HepG2 (cell line): ENCODE measurements around the gene BCL2L2. TPM values are rescaled to one million over a fixed set of nuclear protein-coding genes. Genes with fewer than 3 reads are reported as not detected.
A peak's percentile ranks its signal among the peaks of the same experiment; 100 is the strongest.

ENCODE experiments used
- CHD2 ChIP-seq: IDR thresholded peaks from 2 replicates; pipeline ENCODE4 v1.6.1; 2011; ENCODE audit warnings: low read depth, low read length, improper control_type of control experiment
- DNMT1 ChIP-seq: sonication (generic); formaldehyde crosslinking; IDR thresholded peaks from 2 replicates; pipeline ENCODE4 v1.5.1; 2020; ENCODE audit warnings: mild to moderate bottlenecking, missing genetic modification reagents
- DPF2 ChIP-seq: sonication (generic); formaldehyde crosslinking; IDR thresholded peaks from 2 replicates; pipeline ENCODE4 v1.4.0; 2020; ENCODE audit warnings: mild to moderate bottlenecking, low read depth, missing genetic modification reagents, borderline replicate concordance
- HDAC2 ChIP-seq: sonication (generic); formaldehyde crosslinking; IDR thresholded peaks from 2 replicates; pipeline ENCODE4 v1.4.0; 2020; ENCODE audit warnings: missing genetic modification reagents
- MXI1 ChIP-seq: IDR thresholded peaks from 3 replicates; pipeline ENCODE4 v1.6.1; 2012; ENCODE audit warnings: low read depth, low read length, inconsistent platforms, borderline replicate concordance
- MZF1 ChIP-seq: sonication (generic); formaldehyde crosslinking; IDR thresholded peaks from 2 replicates; pipeline ENCODE4 v1.8.1; 2023; ENCODE audit warnings: mild to moderate bottlenecking, missing genetic modification reagents, borderline replicate concordance
- PHF8 ChIP-seq: sonication (generic); formaldehyde crosslinking; IDR thresholded peaks from 2 replicates; pipeline ENCODE4 v1.5.0; 2020; ENCODE audit warnings: missing genetic modification reagents
- RARG ChIP-seq: sonication (generic); formaldehyde crosslinking; IDR thresholded peaks from 2 replicates; pipeline ENCODE4 v1.4.0; 2020; ENCODE audit warnings: low read depth, mild to moderate bottlenecking, missing genetic modification reagents
- RFX5 ChIP-seq: IDR thresholded peaks from 2 replicates; pipeline ENCODE4 v1.6.1; 2011; ENCODE audit warnings: low read depth, low read length, improper control_type of control experiment
- SRY ChIP-seq: sonication (generic); formaldehyde crosslinking; IDR thresholded peaks from 2 replicates; pipeline ENCODE4 v1.8.0; 2022; ENCODE audit warnings: mild to moderate bottlenecking, missing genetic modification reagents
- THYN1 ChIP-seq: sonication (generic); formaldehyde crosslinking; IDR thresholded peaks from 2 replicates; pipeline ENCODE4 v1.8.1; 2023; ENCODE audit warnings: low read depth, mild to moderate bottlenecking, moderate library complexity, missing genetic modification reagents, borderline replicate concordance
- WIZ ChIP-seq: sonication (generic); formaldehyde crosslinking; IDR thresholded peaks from 2 replicates; pipeline ENCODE4 v1.5.1; 2020; ENCODE audit warnings: mild to moderate bottlenecking, missing genetic modification reagents
- ZBTB42 ChIP-seq: sonication (generic); formaldehyde crosslinking; IDR thresholded peaks from 2 replicates; pipeline ENCODE4 v1.5.0; 2020; ENCODE audit warnings: mild to moderate bottlenecking, missing genetic modification reagents
- ZNF274 ChIP-seq: sonication (generic); formaldehyde crosslinking; IDR thresholded peaks from 2 replicates; pipeline ENCODE4 v1.5.1; 2020; ENCODE audit warnings: mild to moderate bottlenecking, missing genetic modification reagents
- ZNF354B ChIP-seq: sonication (generic); formaldehyde crosslinking; IDR thresholded peaks from 2 replicates; pipeline ENCODE4 v1.8.0; 2022; ENCODE audit warnings: mild to moderate bottlenecking, missing genetic modification reagents
- ZNF556 ChIP-seq: sonication (generic); formaldehyde crosslinking; IDR thresholded peaks from 2 replicates; pipeline ENCODE4 v1.4.0; 2020; ENCODE audit warnings: mild to moderate bottlenecking, missing genetic modification reagents, borderline replicate concordance
- ZNF629 ChIP-seq: sonication (generic); formaldehyde crosslinking; conservative IDR thresholded peaks from 2 replicates; pipeline ENCODE4 v1.5.0; 2020; ENCODE audit warnings: missing genetic modification reagents
- ZNF703 ChIP-seq: sonication (generic); formaldehyde crosslinking; IDR thresholded peaks from 2 replicates; pipeline ENCODE4 v1.5.1; 2020; ENCODE audit warnings: missing genetic modification reagents, mild to moderate bottlenecking, moderate library complexity, borderline replicate concordance
- ZNF713 ChIP-seq: sonication (generic); formaldehyde crosslinking; IDR thresholded peaks from 2 replicates; pipeline ENCODE4 v1.4.0; 2020; ENCODE audit warnings: mild to moderate bottlenecking, missing genetic modification reagents
- ZNF891 ChIP-seq: sonication (generic); formaldehyde crosslinking; IDR thresholded peaks from 2 replicates; pipeline ENCODE4 v1.5.0; 2020; ENCODE audit warnings: mild to moderate bottlenecking, missing genetic modification reagents
- polyA plus RNA-seq, 8 experiments: library from polyadenylated mRNA; depleted of rRNA in 3 of 8; stranded (reverse) in 7 of 8; unstranded in 1 of 8; fragments of >200 nt; fragmentation: Illumina TruSeq in 4 of 8; extraction: Trizol in 4 of 8; gene quantifications; 2 replicates each; pipeline versions ENCODE4 v1.2.1 to v1.2.3, GENCODE V29; 2011 to 2016; ENCODE audit warnings: low read depth in 4 of 8, missing spikeins in 1 of 8, mixed read lengths in 1 of 8; ENCODE audit not compliant: insufficient read depth in 1 of 8
- total RNA-seq, 5 experiments: library from RNA; depleted of rRNA; stranded (reverse); fragments of >200 nt; fragmentation: Illumina TruSeq; extraction: Trizol; gene quantifications; 2 replicates each; pipeline ENCODE4 v1.2.3, GENCODE V29; 2016; ENCODE audit warnings: low read depth in 1 of 5
- TF ChIP-seq, protein P1 (sequence below): sonication (generic); formaldehyde crosslinking; IDR thresholded peaks from 2 replicates; pipeline ENCODE4 v1.4.0; 2020; ENCODE audit warnings: mild to moderate bottlenecking, missing genetic modification reagents, borderline replicate concordance
- TF ChIP-seq, protein P2 (sequence below): sonication (generic); formaldehyde crosslinking; IDR thresholded peaks from 2 replicates; pipeline ENCODE4 v1.4.0; 2020; ENCODE audit warnings: missing genetic modification reagents
- TF ChIP-seq, protein P3 (sequence below): sonication (generic); formaldehyde crosslinking; IDR thresholded peaks from 2 replicates; pipeline ENCODE4 v1.4.0; 2020; ENCODE audit warnings: missing genetic modification reagents, low read depth, mild to moderate bottlenecking, borderline replicate concordance
- TF ChIP-seq, protein P4 (sequence below): sonication (generic); formaldehyde crosslinking; IDR thresholded peaks from 2 replicates; pipeline ENCODE4 v1.8.1; 2023; ENCODE audit warnings: mild to moderate bottlenecking, missing genetic modification reagents
- TF ChIP-seq, protein P5 (sequence below): sonication (generic); formaldehyde crosslinking; IDR thresholded peaks from 2 replicates; pipeline ENCODE4 v1.5.0; 2020; ENCODE audit warnings: mild to moderate bottlenecking, low read depth, missing genetic modification reagents, borderline replicate concordance

The BCL2L2 gene
- total and polyA plus RNA-seq, 2 of the 13 experiments (the other 11 are each of a cell fraction or from before 2014, with no cell fraction given) = 28.1 to 49.8 TPM

DNA sequence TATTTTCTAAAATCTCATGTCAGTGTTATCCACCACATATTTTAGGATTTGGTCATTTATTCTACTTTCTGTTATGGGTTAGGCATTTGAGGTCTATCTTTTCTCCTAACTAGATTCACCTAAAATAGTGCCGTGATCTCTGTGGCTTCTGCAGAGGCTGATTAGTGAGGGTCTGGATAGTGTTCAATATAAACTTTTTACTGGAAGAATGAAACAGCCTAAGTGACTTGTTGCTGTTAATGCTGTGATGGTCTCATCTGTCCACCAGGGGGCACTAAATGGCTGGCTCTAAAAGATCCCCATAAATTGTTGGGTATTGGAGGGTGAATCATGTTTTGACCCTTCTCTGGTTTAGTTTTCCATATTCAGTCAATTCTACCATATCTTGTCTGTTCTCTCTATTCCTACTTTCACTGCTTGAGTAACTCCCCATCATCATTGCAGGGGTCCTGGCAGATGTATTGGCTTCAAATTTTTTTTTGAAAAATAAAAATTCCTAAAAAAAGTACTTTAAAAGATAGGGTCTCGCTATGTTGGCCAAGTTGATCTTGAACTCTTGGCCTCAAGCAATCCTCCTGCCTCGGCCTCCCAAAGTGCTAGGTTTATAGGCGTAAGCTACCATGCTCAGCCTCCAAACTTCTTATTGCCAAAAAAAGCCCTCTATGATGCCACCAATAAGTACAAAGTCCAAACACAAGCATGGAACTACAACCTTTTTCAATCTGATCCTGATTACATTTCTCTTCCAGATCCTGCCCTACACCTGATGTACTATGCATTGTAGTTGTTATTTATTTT is 21.5 kb downstream of the BCL2L2 start (continued):
- no peak for TF ChIP-seq WIZ
- TF ChIP-seq ZBTB42 (CRISPR knock-in tag) = no peak
- TF ChIP-seq, protein P1, sequence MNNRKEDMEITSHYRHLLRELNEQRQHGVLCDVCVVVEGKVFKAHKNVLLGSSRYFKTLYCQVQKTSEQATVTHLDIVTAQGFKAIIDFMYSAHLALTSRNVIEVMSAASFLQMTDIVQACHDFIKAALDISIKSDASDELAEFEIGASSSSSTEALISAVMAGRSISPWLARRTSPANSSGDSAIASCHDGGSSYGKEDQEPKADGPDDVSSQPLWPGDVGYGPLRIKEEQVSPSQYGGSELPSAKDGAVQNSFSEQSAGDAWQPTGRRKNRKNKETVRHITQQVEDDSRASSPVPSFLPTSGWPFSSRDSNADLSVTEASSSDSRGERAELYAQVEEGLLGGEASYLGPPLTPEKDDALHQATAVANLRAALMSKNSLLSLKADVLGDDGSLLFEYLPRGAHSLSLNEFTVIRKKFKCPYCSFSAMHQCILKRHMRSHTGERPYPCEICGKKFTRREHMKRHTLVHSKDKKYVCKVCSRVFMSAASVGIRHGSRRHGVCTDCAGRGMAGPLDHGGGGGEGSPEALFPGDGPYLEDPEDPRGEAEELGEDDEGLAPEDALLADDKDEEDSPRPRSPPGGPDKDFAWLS (CRISPR knock-in tag) = no peak
- no peak for TF ChIP-seq CHD2
- no peak for TF ChIP-seq RARG
- TF ChIP-seq SRY (CRISPR knock-in tag) = no peak
- TF ChIP-seq, protein P2, sequence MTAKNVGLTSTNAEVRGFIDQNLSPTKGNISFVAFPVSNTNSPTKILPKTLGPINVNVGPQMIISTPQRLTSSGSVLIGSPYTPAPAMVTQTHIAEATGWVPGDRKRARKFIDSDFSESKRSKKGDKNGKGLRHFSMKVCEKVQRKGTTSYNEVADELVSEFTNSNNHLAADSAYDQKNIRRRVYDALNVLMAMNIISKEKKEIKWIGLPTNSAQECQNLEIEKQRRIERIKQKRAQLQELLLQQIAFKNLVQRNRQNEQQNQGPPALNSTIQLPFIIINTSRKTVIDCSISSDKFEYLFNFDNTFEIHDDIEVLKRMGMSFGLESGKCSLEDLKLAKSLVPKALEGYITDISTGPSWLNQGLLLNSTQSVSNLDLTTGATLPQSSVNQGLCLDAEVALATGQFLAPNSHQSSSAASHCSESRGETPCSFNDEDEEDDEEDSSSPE (CRISPR knock-in tag) = no peak
- no peak for TF ChIP-seq ZNF713 (CRISPR knock-in tag)
- no peak for TF ChIP-seq ZNF891
- TF ChIP-seq, protein P3, sequence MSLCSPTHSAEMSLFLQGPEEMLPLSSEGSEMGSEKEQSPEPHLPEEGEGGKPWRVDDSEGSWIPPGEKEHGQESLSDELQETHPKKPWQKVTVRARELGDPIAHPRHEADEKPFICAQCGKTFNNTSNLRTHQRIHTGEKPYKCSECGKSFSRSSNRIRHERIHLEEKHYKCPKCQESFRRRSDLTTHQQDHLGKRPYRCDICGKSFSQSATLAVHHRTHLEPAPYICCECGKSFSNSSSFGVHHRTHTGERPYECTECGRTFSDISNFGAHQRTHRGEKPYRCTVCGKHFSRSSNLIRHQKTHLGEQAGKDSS (CRISPR knock-in tag) = no peak
- TF ChIP-seq THYN1 (CRISPR knock-in tag) = peak; percentile 96; the same call in 1 of the 2 replicates
- TF ChIP-seq ZNF274 = peak; percentile 40; the same call in 1 of the 2 replicates
- TF ChIP-seq DNMT1 (CRISPR knock-in tag) = no peak
- TF ChIP-seq ZNF629 (CRISPR knock-in tag) = no peak
- no peak for TF ChIP-seq ZNF703
- TF ChIP-seq HDAC2 = no peak
- no peak for TF ChIP-seq MZF1
- TF ChIP-seq ZNF556 (CRISPR knock-in tag) = no peak
- TF ChIP-seq MXI1 = no peak
- TF ChIP-seq, protein P4, sequence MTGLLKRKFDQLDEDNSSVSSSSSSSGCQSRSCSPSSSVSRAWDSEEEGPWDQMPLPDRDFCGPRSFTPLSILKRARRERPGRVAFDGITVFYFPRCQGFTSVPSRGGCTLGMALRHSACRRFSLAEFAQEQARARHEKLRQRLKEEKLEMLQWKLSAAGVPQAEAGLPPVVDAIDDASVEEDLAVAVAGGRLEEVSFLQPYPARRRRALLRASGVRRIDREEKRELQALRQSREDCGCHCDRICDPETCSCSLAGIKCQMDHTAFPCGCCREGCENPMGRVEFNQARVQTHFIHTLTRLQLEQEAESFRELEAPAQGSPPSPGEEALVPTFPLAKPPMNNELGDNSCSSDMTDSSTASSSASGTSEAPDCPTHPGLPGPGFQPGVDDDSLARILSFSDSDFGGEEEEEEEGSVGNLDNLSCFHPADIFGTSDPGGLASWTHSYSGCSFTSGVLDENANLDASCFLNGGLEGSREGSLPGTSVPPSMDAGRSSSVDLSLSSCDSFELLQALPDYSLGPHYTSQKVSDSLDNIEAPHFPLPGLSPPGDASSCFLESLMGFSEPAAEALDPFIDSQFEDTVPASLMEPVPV (CRISPR knock-in tag) = peak; percentile 43; the same call in 1 of the 2 replicates
- TF ChIP-seq ZNF354B (CRISPR knock-in tag) = peak; percentile 92; the same call in 1 of the 2 replicates
- TF ChIP-seq RFX5 = no peak
- TF ChIP-seq, protein P5, sequence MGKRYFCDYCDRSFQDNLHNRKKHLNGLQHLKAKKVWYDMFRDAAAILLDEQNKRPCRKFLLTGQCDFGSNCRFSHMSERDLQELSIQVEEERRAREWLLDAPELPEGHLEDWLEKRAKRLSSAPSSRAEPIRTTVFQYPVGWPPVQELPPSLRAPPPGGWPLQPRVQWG (CRISPR knock-in tag) = no peak
- no peak for TF ChIP-seq PHF8 (CRISPR knock-in tag)
- no peak for TF ChIP-seq DPF2 (CRISPR knock-in tag)
